Lower lobe of right lung (tissue), 2 donors: ENCODE results near the gene SMIM38. TPM values are rescaled to one million over a fixed set of nuclear protein-coding genes. Genes with fewer than 3 reads are reported as not detected.
A peak's percentile ranks its signal among the peaks of the same experiment; 100 is the strongest.

Source experiments
- ATAC-seq, 2 donors: fragments of 200-7000 bp; cut with Tn5 transposase; one replicate each; pipeline ENCODE4 v1.9.1; 2020 to 2022; ENCODE audit warnings: mild to moderate bottlenecking in 2 of 2, moderate library complexity in 2 of 2
- DNase-seq: peaks from one replicate; pipeline ENCODE4 v3.0.0-alpha.2; 2020
- H3K27ac ChIP-seq: fragments of 200-600 bp; one replicate; pipeline ENCODE4 v1.8.0; 2022
- H3K27me3 ChIP-seq: fragments of 200-600 bp; one replicate; pipeline ENCODE4 v1.8.0; 2022; ENCODE audit warnings: low read depth
- H3K36me3 ChIP-seq: fragments of 200-600 bp; one replicate; pipeline ENCODE4 v1.8.0; 2022; ENCODE audit warnings: mild to moderate bottlenecking
- H3K4me1 ChIP-seq: fragments of 200-600 bp; one replicate; pipeline ENCODE4 v1.8.0; 2022
- H3K4me3 ChIP-seq: fragments of 200-600 bp; one replicate; pipeline ENCODE4 v1.8.0; 2022; ENCODE audit warnings: mild to moderate bottlenecking
- H3K9me3 ChIP-seq: fragments of 200-600 bp; one replicate; pipeline ENCODE4 v1.8.0; 2022
- intact Hi-C: fragments of 100-400 bp; cut with DNase I; formaldehyde crosslinking; loops from one replicate; pipeline ENCODE4 v1.11.0; 2022
- total RNA-seq: library from RNA; stranded (reverse); fragmentation: NEBNext Ultra II Directional; extraction: Animal tissue kit (Norgen Biotek cat#: 25700); gene quantifications from one replicate; pipeline ENCODE4 v1.2.1, GENCODE V29; 2021
- TF ChIP-seq, protein P1 (sequence below): fragments of 200-600 bp; IDR thresholded peaks from one replicate; pipeline ENCODE4 v1.8.0; 2022; ENCODE audit warnings: antibody characterized with exemption, mild to moderate bottlenecking
- donor health status: DM: no; HTN: yes; CAD: no; lungs with severe emphysema.

Gene SMIM38
- total RNA-seq, 1 donor from 2014 or later = not detected

DNA sequence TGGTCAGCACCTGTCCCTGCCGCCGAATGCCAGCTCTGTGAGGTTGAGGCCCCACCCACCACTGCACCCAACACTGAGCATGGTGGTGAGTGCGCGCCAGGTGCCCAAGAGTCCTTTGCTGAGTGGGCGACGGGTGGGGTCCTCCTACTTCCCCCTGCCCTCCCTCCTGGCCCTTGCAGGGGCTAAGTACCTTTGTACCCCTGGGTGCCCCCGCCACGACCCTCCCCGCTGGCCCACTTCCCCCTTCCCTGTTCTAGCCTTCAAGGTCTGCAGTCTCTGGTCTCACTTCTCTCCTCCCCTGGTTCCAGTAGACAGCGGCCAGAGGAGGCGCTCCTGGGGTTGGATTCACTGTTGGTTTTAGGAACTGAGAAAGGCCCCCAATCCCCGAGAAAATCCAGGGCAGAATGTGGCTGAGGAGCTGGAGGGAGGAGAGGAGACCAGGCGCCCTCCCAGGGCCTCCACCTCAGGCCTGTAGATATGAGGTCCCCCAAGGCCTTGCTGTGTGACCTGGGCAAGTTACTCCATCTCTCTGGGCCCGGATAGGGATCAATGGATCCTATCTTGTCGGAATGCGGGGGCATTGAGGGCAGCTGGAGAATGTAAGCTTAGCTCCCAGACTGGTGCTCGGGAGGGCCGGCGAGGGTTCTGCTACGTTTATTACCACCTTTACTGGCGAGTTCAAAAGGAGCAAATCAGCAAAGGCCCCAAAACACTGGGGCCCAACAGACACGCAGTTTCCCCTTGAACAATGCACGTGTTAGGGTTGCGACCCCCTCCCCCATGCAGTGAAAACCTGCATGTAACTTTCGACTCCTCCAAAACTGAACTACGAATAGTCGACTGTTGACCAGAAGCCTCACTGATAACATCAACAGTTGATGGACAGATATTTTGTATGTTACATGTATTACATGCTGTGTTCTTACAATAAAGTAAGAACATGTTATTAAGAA, 31.9 kb upstream of the SMIM38 start:
- ATAC-seq (peak in 1 of 2 donors; percentile 6), DNase-seq (peak; percentile 37)
- no peaks in the 10 kb centered on the region for H3K36me3 ChIP-seq
- peaks cover 2% of the 10 kb centered on the region for H3K9me3 ChIP-seq
- H3K4me3 ChIP-seq = peak overlapping the region; percentile 8
- TF ChIP-seq, protein P1, sequence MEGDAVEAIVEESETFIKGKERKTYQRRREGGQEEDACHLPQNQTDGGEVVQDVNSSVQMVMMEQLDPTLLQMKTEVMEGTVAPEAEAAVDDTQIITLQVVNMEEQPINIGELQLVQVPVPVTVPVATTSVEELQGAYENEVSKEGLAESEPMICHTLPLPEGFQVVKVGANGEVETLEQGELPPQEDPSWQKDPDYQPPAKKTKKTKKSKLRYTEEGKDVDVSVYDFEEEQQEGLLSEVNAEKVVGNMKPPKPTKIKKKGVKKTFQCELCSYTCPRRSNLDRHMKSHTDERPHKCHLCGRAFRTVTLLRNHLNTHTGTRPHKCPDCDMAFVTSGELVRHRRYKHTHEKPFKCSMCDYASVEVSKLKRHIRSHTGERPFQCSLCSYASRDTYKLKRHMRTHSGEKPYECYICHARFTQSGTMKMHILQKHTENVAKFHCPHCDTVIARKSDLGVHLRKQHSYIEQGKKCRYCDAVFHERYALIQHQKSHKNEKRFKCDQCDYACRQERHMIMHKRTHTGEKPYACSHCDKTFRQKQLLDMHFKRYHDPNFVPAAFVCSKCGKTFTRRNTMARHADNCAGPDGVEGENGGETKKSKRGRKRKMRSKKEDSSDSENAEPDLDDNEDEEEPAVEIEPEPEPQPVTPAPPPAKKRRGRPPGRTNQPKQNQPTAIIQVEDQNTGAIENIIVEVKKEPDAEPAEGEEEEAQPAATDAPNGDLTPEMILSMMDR = no peak
- H3K4me1 ChIP-seq = peaks cover 29% of the 10 kb centered on the region
- intact Hi-C loops = no loop called here
- H3K27me3 ChIP-seq = no peaks in the 10 kb centered on the region
- H3K27ac ChIP-seq = peak overlapping the region; percentile 88

DNA sequence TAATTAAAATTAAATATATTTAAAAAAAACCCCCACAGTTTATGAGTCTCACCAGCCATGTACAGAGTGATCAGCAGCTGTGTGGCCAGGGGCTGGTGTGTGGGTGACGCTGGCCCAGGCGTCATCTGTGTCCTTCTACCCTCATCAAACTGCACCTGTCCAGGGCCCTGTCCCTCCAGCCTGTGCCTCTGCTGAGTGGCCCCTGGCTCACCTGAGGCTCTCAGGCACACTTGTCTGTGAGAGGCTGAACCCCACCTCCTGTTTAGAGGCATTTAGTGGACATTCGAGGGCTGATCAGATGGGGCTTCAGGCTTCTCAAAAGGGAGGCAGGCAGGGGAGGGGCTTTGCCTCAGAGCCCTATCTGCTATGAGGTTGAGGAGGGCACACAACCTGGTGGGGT, 29.9 kb upstream of the SMIM38 start:
- DNase-seq (no peak), ATAC-seq (no peak)
- Histone ChIP-seq H3K27me3 (no peaks in the 10 kb centered on the region), H3K4me1 (peaks cover 29% of the 10 kb centered on the region), H3K9me3 (peaks cover 5% of the 10 kb centered on the region), H3K36me3 (no peaks in the 10 kb centered on the region), H3K27ac (no peak overlapping the region), H3K4me3 (no peak overlapping the region)
- TF ChIP-seq, protein P1 = no peak
- intact Hi-C loops = no loop called here

DNA sequence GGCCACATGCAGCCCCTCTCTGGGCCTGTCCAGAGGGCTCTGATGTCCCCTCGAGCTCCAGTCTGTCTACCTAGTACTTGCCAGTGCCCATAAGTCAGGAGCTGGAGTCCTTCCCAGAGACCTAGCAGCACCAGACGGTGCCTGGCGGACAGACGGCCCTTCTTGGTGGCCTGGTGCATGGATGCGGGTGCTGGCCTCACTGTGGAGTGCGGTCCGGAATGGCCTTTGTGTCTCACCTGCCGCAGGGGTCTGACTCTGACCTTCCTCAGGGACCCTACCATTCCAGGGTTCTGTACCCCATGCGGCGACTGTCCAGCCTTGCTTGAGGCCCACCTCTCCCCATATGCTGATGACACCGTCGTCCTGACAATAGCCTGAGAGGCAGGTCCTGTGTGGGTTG, 29.4 kb upstream of the SMIM38 start:
- Histone ChIP-seq H3K4me3 (no peak overlapping the region), H3K27ac (no peak overlapping the region), H3K36me3 (no peaks in the 10 kb centered on the region), H3K4me1 (peaks cover 32% of the 10 kb centered on the region), H3K27me3 (no peaks in the 10 kb centered on the region), H3K9me3 (peaks cover 5% of the 10 kb centered on the region)
- intact Hi-C loops = no loop called here
- DNase-seq (no peak), ATAC-seq (no peak)
- TF ChIP-seq, protein P1 = no peak

DNA sequence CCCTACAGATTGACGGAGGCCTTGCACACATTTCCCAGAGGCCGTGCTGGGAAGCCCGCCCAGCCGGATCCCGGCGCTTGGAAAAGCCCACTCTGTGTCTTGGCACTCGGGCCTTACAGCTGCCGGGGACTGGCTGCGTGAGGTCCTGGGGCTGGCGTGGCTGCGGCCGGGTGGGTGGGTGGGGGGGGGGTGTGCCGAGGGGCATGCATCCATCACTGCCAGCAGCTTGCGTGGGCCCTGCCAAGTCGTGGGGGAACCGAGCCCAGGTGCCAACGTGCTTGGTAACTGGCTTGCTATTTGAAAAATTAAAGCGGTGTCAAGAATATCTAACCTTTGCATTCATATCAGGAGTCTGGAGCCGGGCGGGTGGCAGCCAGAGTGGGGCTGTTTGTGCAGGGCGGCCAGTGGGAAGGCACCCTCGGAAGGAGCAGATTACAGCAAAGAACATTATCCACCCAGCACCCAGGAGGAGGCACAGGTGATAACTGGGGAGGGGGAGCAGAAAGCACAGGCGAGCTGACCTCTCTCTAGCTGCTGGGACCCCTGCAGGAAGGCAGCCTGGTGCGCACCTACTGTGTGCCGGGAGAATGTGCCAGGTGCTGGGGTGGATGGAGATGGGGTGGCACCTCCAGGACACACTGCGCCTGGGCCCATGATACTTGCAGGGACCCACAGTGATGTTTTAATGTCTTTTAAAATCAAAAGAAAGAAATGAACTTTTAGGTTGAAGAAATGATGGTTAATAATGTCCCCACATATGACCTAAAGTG, 28.5 kb upstream of the SMIM38 start:
- no peaks in the 10 kb centered on the region for H3K36me3 ChIP-seq
- DNase-seq (no peak), ATAC-seq (no peak)

DNA sequence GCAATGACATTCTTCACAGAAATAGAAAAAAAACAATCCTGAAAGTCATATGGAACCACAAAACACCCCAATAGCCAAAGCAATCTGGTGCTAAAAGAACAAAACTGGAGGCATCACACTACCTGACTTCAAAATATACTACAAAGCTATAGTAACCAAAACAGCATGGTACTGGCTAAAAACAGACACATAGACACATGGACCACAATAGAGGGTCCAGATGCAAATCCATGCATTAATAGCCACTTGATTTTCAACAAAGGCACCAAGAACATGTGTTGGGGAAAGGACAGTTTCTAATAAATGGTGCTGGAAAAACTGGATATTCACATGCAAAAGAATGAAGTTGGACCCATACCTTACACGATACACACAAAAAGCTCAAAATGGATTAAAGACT, 27.9 kb upstream of the SMIM38 start:
- Histone ChIP-seq H3K36me3 (no peaks in the 10 kb centered on the region), H3K4me1 (peaks cover 22% of the 10 kb centered on the region), H3K4me3 (no peak overlapping the region), H3K27ac (no peak overlapping the region), H3K27me3 (no peaks in the 10 kb centered on the region), H3K9me3 (peaks cover 5% of the 10 kb centered on the region)
- DNase-seq (no peak), ATAC-seq (no peak)
- intact Hi-C loops = no loop called here
- TF ChIP-seq, protein P1 = no peak

More for the DNA sequence above, 28.5 kb upstream of the SMIM38 start:
- TF ChIP-seq, protein P1 = no peak
- no peak overlapping the region for H3K4me3 ChIP-seq
- intact Hi-C loops = no loop called here
- H3K9me3 ChIP-seq = peaks cover 5% of the 10 kb centered on the region
- H3K27me3 ChIP-seq = no peaks in the 10 kb centered on the region
- H3K4me1 ChIP-seq = peaks cover 28% of the 10 kb centered on the region
- H3K27ac ChIP-seq = no peak overlapping the region
